DMS153 (cell line): ENCODE results near the gene DBH.

Experiments
- DNase-seq: peaks from one replicate; lab custom pipeline; 2025; lab: John Stamatoyannopoulos, UW

Gene DBH

GRCh38 chr9:133684121-133684935 lies 48.2 kb downstream of the DBH start:
- no peak for DNase-seq

- no peak for DNase-seq
These were observed 48.8 kb downstream of the DBH start for GRCh38 chr9:133684936-133685361.

GRCh38 chr9:133685653-133686609 lies 49.8 kb downstream of the DBH start:
- no peak for DNase-seq

- no peak for DNase-seq
These were observed 50.7 kb downstream of the DBH start for GRCh38 chr9:133686642-133687575.

- DNase-seq: no peak
These were observed 51.9 kb downstream of the DBH start for GRCh38 chr9:133687856-133688761.

- no peak for DNase-seq
These were observed 53.1 kb downstream of the DBH start for GRCh38 chr9:133689151-133689763.

- no peak for DNase-seq
These were observed 54.0 kb downstream of the DBH start for GRCh38 chr9:133690081-133690561.

- DNase-seq: no peak
These were observed 55.0 kb downstream of the DBH start for GRCh38 chr9:133691191-133691590.

GRCh38 chr9:133691626-133692363 lies 55.6 kb downstream of the DBH start:
- no peak for DNase-seq

GRCh38 chr9:133692364-133692985 lies 56.3 kb downstream of the DBH start:
- no peak for DNase-seq

- DNase-seq: no peak
These were observed 57.0 kb downstream of the DBH start for GRCh38 chr9:133693116-133693515.

GRCh38 chr9:133693703-133694529 lies 57.8 kb downstream of the DBH start:
- no peak for DNase-seq

GRCh38 chr9:133694686-133695085 lies 58.5 kb downstream of the DBH start:
- no peak for DNase-seq

GRCh38 chr9:133696071-133696472 lies 59.9 kb downstream of the DBH start:
- DNase-seq: no peak

GRCh38 chr9:133699546-133699945 lies 63.4 kb downstream of the DBH start:
- no peak for DNase-seq

GRCh38 chr9:133700819-133701320 lies 64.7 kb downstream of the DBH start:
- no peak for DNase-seq

- no peak for DNase-seq
These were observed 65.3 kb downstream of the DBH start for GRCh38 chr9:133701321-133701980.
